GM23338 (cell line): ENCODE data around the gene IDUA. TPM values are rescaled to one million over a fixed set of nuclear protein-coding genes. Genes with fewer than 3 reads are reported as not detected.

Experiments used
- ATAC-seq: fragments of 200-7000 bp; cut with Tn5 transposase; 3 replicates; pipeline ENCODE4 v1.9.1; 2020
- DNase-seq: peaks from one replicate; pipeline ENCODE4 v3.0.0-alpha.2; 2015; ENCODE audit warnings: low spot score
- H2AFZ ChIP-seq: fragments of 200-600 bp; sonication (generic); 2 replicates; pipeline ENCODE4 v1.8.0; 2016; ENCODE audit warnings: antibody characterized with exemption, mild to moderate bottlenecking, moderate library complexity
- H3F3A ChIP-seq: fragments of 200-600 bp; sonication (generic); replicated peaks from 2 replicates; pipeline ENCODE4 v1.8.0; 2017; ENCODE audit warnings: antibody characterized with exemption, mixed run types, low read depth
- H3K27ac ChIP-seq: fragments of 200-600 bp; sonication (generic); 2 replicates; pipeline ENCODE4 v1.6.1; 2016; ENCODE audit warnings: low read depth
- H3K27me3 ChIP-seq: fragments of 200-600 bp; sonication (generic); 2 replicates; pipeline ENCODE4 v1.8.0; 2016; ENCODE audit warnings: mild to moderate bottlenecking, mixed run types, moderate library complexity; ENCODE audit not compliant: insufficient read depth
- H3K36me3 ChIP-seq: fragments of 200-600 bp; sonication (generic); 2 replicates; pipeline ENCODE4 v1.8.0; 2016; ENCODE audit warnings: mild to moderate bottlenecking; ENCODE audit not compliant: insufficient read depth
- H3K4me1 ChIP-seq: fragments of 200-600 bp; sonication (generic); 2 replicates; pipeline ENCODE4 v1.8.0; 2016; ENCODE audit warnings: mild to moderate bottlenecking, moderate library complexity; ENCODE audit not compliant: insufficient read depth
- H3K4me2 ChIP-seq: fragments of 200-600 bp; sonication (generic); 2 replicates; pipeline ENCODE4 v1.7.1; 2017; ENCODE audit warnings: mixed run types
- H3K4me3 ChIP-seq: fragments of 200-600 bp; sonication (generic); 2 replicates; pipeline ENCODE4 v1.6.1; 2016; ENCODE audit warnings: mixed run types
- H3K79me2 ChIP-seq: fragments of 200-600 bp; sonication (generic); replicated peaks from 2 replicates; pipeline ENCODE4 v1.8.0; 2017; ENCODE audit warnings: mild to moderate bottlenecking; ENCODE audit not compliant: insufficient read depth
- H3K9me2 ChIP-seq: fragments of 200-600 bp; sonication (generic); 2 replicates; pipeline ENCODE4 v1.8.0; 2017; ENCODE audit not compliant: insufficient read depth
- H4K20me1 ChIP-seq: fragments of 200-600 bp; sonication (generic); replicated peaks from 2 replicates; pipeline ENCODE4 v1.8.0; 2017; ENCODE audit warnings: mild to moderate bottlenecking; ENCODE audit not compliant: insufficient read depth
- H3K27ac Mint-ChIP-seq: 2 replicates; pipeline ENCODE4 v1.8.0; 2020; ENCODE audit warnings: inconsistent platforms, mild to moderate bottlenecking, moderate library complexity, mixed read lengths
- H3K27me3 Mint-ChIP-seq: 3 replicates; pipeline ENCODE4 v1.8.0; 2022; ENCODE audit warnings: low read depth, mild to moderate bottlenecking, moderate library complexity, mixed read lengths, inconsistent platforms; ENCODE audit not compliant: insufficient read depth, poor library complexity
- H3K36me3 Mint-ChIP-seq: 3 replicates; pipeline ENCODE4 v1.8.0; 2021; ENCODE audit warnings: low read depth, mild to moderate bottlenecking, inconsistent platforms, moderate library complexity, mixed read lengths
- H3K4me1 Mint-ChIP-seq: 3 replicates; pipeline ENCODE4 v1.8.0; 2020; ENCODE audit warnings: mild to moderate bottlenecking, inconsistent platforms, mixed read lengths
- H3K4me3 Mint-ChIP-seq: 3 replicates; pipeline ENCODE4 v1.8.0; 2021; ENCODE audit warnings: moderate library complexity, mild to moderate bottlenecking, inconsistent platforms, mixed read lengths
- H3K9me3 Mint-ChIP-seq: 3 replicates; pipeline ENCODE4 v1.8.0; 2020; ENCODE audit warnings: moderate library complexity, mild to moderate bottlenecking, inconsistent platforms, mixed read lengths
- CTCF ChIP-seq, 2 experiments: fragments of 200-600 bp in 1 of 2; sonication (generic) in 1 of 2; conservative IDR thresholded peaks; 2 replicates each; pipeline versions ENCODE4 v1.5.1 to v1.6.1; 2016 to 2017; ENCODE audit warnings: antibody characterized with exemption in 2 of 2, low read depth in 2 of 2, mild to moderate bottlenecking in 2 of 2, moderate library complexity in 1 of 2
- EZH2 ChIP-seq: fragments of 200-600 bp; sonication (generic); IDR thresholded peaks from one replicate; pipeline ENCODE4 v1.8.0; 2017; ENCODE audit warnings: antibody characterized with exemption, mild to moderate bottlenecking, low read depth; ENCODE audit not compliant: unreplicated experiment
- POLR2AphosphoS5 ChIP-seq: IDR thresholded peaks from 2 replicates; pipeline ENCODE4 v1.6.1; 2016; ENCODE audit warnings: antibody characterized with exemption, low read depth
- STAT1 ChIP-seq: IDR thresholded peaks from one replicate; pipeline ENCODE4 v1.6.1; 2016; ENCODE audit warnings: antibody characterized with exemption; ENCODE audit not compliant: unreplicated experiment
- ZNF331 ChIP-seq: fragments of 250-450 bp; sonication (Bioruptor Pico); IDR thresholded peaks from 2 replicates; pipeline ENCODE4 v1.5.0; 2020; ENCODE audit warnings: low read depth, mild to moderate bottlenecking, moderate library complexity
- ZNF462 ChIP-seq: fragments of 250-450 bp; sonication (Bioruptor Pico); IDR thresholded peaks from 2 replicates; pipeline ENCODE4 v1.5.0; 2020; ENCODE audit warnings: mild to moderate bottlenecking, moderate library complexity
- polyA plus RNA-seq: library from polyadenylated mRNA; unstranded; fragments of >200 nt; fragmentation: Nextera tagmentation; extraction: Ambion mirVana; gene quantifications from 2 replicates; pipeline ENCODE4 v1.2.1, GENCODE V29; 2016
- total RNA-seq: library from RNA; depleted of rRNA; stranded (reverse); fragments of >200 nt; shearing (Covaris generic); gene quantifications from 2 replicates; pipeline ENCODE4 v1.2.3, GENCODE V29; 2014

IDUA gene
- total and polyA plus RNA-seq, 2 experiments from 2014 or later: 1.3 to 6.1 TPM

GRCh38 chr4:1011022-1011665, 24.3 kb downstream of the IDUA start, which contains the start of gene FGFRL1:
FGFRL1 (plus strand) TSS chr4:1011626; CDS start chr4:1012486, 860 bp downstream.
- Mint-ChIP-seq H3K9me3 (peaks cover 7% of the 10 kb centered on the region; the same call in 2 of the 3 replicates), H3K36me3 (no peaks in the 10 kb centered on the region; the same call in 2 of the 3 replicates), H3K27me3 (peaks cover 42% of the 10 kb centered on the region), H3K4me1 (peaks cover 8% of the 10 kb centered on the region; the same call in 2 of the 3 replicates), H3K4me3 (peak within 1 kb of the TSS; percentile 69), H3K27ac (no peak within 1 kb of the TSS)
- no peaks in the 10 kb centered on the region for H3K9me2 ChIP-seq
- no peaks in the 10 kb centered on the region for H3K36me3 ChIP-seq
- no peak within 1 kb of the TSS for H3K27ac ChIP-seq
- H3K4me2 ChIP-seq: peak within 1 kb of the TSS; percentile 91
- H3K4me3 ChIP-seq: peak within 1 kb of the TSS; percentile 66
- TF ChIP-seq ZNF331 (CRISPR knock-in tag): no peak
- no peak for TF ChIP-seq ZNF462 (CRISPR knock-in tag)
- no peak for TF ChIP-seq STAT1
- TF ChIP-seq POLR2AphosphoS5: 0 out of 2 replicates have a peak, but pooled peaks have one; percentile 11
- no peak for TF ChIP-seq EZH2
- TF ChIP-seq CTCF (conservative IDR thresholded peaks at IDR 0.05; ENCODE audit: low read depth in 2 of 2): no peak
- 0 out of 2 replicates have a peak, but pooled peaks cover 3% of the 10 kb centered on the region for H3K79me2 ChIP-seq
- ATAC-seq (peak; percentile 11), DNase-seq (peak; percentile 91)
- peaks cover 5% of the 10 kb centered on the region; the same call in 1 of the 2 replicates for H3K4me1 ChIP-seq
- H3F3A ChIP-seq: 0 out of 2 replicates have a peak, but pooled peaks cover 5% of the 10 kb centered on the region
- H2AFZ ChIP-seq: no peak within 1 kb of the TSS
- peaks cover 6% of the 10 kb centered on the region; the same call in 1 of the 2 replicates for H4K20me1 ChIP-seq
- peaks cover 46% of the 10 kb centered on the region for H3K27me3 ChIP-seq
